Esophagus squamous epithelium (tissue), 4 donors: Measurements from ENCODE around the gene GRID2.

Source experiments
- CTCF ChIP-seq, 6 experiments: fragments of 450-650 bp in 4 of 6; fragments of 200-600 bp in 2 of 6; sonication (generic) in 2 of 6; IDR thresholded peaks; one replicate each; pipeline ENCODE4 v1.5.1; 2016 to 2019; ENCODE audit warnings: antibody characterized with exemption in 6 of 6, mild to moderate bottlenecking in 4 of 6, moderate library complexity in 4 of 6
- POLR2A ChIP-seq, 4 donors: fragments of 450-650 bp; IDR thresholded peaks; one replicate each; pipeline ENCODE4 v1.6.1; 2017; ENCODE audit warnings: antibody characterized with exemption in 4 of 4, mild to moderate bottlenecking in 4 of 4, moderate library complexity in 3 of 4

DNA sequence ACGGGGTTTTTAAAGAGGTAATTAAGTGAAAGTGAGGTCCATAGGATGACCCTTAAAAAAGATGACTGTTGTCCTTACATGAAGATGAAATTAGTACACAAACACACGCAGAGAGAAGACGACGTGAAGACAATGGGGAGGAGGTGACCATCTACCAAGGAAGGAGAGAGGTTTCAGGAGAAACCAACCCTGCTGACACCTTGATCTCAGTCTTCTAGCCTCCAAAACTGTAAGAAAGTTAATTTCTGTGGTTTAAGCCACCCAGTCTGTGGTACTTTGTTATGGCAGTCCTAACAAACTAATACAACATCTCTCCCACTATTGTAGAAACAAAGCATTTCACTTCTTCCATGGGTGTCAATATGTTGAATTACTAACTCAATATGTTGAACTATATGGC lies 1385.2 kb downstream of the GRID2 start:
- TF ChIP-seq CTCF (IDR thresholded peaks at IDR 0.05) (no peak), POLR2A (IDR thresholded peaks at IDR 0.05) (no peak)
